GM20431 (cell line): ENCODE measurements around the gene PLTP.
"Not testable (repeated sequence)": the region's sequence is repeated elsewhere in the genome, so short reads cannot be mapped to it uniquely, and the experiment has no call there.

Experiments used
- in situ Hi-C: fragments of 300-500 bp; cut with MseI, MboI; formaldehyde crosslinking; loops from one replicate; pipeline ENCODE4 v1.15.0; 2020; ENCODE audit warnings: low sequenced_read_pairs; ENCODE audit not compliant: unreplicated experiment

The PLTP gene

DNA sequence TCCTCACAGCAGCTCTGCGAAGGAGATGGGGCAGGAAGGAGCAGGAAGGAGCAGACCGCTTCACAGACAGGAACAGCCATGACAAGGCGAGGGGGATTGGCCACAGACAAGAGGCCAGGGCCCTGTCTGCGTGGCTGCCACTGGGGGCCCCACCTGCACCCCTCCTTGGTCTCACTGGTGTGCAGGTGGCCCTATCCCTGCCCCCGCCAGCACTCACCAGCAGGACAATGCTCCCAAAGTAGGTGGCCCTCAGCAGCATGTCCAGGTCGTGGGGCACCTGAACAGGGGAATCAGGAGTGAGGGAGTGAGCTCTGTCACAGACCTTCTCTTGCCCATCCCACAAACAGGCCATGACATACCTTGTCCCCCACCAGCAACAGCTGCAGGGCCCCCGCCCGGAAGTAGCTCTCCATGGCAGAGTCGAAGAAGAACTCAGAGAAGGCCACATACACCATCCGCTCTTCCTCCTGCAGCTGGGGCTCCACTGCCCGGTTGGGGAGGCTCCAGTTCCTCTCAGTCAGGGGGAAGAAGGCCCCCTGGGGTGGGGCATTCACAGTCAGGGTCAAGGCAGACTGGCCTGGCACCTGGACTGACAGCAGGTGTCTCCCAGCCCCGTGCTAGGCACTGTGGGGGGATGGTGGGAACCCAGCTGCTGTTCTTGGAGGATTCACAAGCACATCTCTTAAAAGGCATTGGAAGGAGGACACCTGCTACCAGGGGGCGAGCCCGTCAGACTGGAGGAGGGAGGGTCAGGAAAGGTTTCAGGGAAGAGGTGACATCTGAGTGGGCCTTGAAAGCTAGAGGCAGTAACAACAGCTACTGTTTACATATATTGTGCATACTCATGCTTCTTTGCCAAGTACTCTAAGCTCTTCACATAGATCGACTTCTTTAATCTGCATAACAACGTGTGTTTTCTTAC, 7.1 kb downstream of the PLTP start:
- in situ Hi-C loops: no loop called here

DNA sequence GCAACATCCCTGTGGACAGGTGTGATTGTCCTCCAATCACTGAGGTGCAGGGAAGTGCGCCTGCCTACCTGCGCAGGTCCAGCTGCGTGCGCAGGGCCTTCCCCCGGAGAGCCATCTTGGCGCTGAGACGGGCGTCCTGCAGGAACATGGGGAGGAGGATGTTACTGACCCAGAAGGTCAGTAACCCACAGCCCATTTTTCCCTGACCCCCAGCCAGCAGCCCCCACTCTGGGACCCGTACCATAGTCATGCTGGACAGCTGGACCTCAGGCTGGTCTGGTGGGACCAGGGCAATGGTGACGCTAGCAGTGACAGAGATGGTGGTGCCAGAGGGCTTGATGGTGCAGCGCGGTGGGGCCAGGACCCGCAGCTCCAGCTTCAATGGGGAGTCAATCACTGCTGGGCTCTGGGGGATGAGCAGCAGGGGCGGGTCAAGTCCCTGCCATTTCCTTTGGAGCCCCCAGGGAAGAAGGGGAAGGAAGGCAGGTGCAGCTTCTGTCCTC, 9.7 kb downstream of the PLTP start:
- in situ Hi-C loops: no loop called here

DNA sequence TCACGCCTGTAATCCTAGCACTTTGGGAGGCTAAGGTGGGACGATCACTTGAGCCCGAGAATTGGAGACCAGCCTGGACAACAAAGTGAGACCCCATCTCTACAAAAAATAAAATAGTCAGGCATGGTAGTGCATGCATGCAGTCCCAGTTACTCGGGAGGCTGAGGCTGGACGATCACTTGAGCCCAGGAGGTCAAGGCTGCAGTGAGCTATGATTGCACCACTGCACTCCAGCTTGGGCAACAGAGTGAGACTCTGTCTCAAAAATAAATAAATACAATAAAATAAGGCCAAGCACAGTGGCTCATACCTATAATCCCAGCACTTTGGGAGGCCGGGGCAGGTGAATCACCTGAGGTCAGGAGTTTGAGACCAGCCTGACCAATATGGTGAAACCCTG, 10.6 kb downstream of the PLTP start:
- in situ Hi-C loops: not testable (repeated sequence)

DNA sequence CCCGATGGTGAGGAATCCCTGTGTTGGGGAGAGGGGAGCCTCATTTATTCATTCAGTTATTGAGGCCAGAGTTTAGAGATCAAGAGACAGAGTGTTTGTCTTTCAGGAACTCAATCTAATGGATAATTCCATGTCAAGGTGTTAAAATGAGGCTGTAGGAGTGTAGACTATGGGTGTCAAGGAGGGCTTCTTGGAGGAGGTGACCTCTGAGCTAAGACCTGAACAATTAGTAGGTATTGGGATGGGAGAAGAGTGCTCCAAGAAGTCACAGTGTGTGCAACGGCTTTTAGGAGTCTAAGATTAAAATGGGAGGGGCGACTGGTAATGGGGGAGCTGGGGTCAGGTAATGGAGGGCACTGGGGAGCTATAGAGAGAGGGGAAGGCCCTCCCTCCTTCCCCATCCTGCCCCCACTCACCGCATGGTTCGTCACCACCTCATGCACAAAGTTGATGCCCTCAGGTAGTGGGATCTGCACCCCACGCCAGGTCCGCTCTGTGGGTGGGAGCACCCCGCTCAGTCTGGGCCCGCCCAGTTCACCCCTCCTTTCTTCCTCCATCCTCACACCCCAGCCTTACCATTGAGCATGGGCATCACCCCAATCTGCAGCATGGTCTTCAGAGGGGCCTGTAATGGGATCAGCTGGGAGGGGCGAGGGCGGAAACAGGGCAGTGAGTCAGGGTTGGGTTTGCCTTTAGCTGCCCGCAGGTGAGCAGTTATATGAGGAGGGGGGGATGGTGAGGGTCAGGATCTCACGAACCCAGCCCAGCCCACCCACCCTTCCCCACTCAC, 12.7 kb downstream of the PLTP start:
- in situ Hi-C loops: no loop called here

DNA sequence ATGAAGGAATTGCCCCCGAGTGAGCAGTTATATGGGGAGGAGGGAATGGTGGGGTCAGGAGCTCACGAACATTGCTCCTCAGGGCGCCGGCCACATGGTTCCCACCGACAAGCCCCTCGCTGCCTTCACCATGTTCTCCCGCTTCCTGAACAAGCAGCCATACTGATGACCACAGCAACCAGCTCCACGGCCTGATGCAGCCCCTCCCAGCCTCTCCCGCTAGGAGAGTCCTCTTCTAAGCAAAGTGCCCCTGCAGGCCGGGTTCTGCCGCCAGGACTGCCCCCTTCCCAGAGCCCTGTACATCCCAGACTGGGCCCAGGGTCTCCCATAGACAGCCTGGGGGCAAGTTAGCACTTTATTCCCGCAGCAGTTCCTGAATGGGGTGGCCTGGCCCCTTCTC, 13.7 kb downstream of the PLTP start:
- in situ Hi-C loops: no loop called here

DNA sequence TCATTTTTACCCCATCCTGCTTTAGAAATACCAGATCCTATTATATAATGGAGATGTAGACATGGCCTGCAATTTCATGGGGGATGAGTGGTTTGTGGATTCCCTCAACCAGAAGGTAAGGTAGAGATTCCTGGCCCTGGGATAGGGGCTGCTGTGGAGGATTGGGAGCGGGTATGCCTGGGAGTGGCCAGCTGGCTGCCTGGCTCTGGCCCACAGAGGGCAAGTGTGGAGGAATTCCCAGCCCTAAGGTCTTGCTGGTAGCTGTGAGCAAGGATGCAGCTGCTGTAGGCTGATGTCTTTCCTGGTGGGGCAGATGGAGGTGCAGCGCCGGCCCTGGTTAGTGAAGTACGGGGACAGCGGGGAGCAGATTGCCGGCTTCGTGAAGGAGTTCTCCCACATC, 14.3 kb downstream of the PLTP start:
- in situ Hi-C loops: no loop called here

DNA sequence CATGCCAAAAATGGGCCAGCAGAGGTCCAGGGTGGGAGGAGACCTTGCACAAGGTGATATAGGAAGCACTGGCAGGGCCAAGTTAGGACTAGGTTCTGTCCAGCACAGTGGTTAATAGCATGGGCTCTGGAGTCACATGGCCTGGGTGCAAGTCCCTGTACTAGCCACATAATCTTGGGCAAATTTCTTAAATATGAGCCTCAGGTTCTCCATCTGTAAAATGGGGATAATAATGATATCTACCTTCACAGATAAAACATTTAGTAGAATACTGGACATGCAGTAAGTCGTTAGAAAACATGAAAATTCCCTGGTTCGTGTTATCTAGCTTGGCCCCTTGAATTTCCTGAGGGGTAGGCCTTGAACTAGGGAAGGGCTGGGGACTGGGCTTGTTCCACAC, 14.7 kb downstream of the PLTP start:
- in situ Hi-C loops: no loop called here

DNA sequence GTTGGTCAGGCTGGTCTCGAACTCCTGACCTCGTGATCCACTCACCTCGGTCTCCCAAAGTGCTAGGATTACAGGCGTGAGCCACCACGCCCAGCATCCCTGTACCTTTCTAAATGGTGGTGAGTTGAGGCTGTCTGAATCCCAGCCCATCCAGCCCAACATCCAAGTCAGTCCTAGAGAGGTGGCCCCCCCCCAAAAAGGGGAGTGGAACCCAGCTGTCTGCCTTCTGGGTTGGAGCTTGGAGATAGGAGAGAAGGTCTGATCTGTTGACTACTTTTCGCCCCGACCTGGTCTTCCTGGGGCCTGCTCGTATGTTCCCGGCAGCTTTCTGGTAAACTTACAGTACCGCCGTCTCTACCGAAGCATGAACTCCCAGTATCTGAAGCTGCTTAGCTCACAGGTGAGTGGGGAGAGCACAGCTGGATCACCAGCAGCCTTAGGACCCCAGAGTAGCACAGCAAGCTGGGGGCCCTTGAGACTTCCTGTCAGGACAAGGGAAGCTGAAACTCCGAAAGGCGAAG, 15.3 kb downstream of the PLTP start:
- in situ Hi-C loops: no loop called here

DNA sequence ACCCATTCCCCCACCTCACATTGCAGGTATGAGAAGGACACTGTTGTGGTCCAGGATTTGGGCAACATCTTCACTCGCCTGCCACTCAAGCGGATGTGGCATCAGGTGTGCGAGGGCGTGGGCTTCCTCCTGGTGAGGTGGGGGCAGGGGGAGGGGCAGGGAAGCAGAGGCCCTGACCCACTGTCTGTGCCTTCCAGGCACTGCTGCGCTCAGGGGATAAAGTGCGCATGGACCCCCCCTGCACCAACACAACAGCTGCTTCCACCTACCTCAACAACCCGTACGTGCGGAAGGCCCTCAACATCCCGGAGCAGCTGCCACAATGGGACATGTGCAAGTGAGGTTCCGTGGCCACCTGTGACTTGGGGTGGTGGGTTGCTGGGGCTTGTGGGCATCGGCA, 17.2 kb downstream of the PLTP start:
- in situ Hi-C loops: no loop called here

DNA sequence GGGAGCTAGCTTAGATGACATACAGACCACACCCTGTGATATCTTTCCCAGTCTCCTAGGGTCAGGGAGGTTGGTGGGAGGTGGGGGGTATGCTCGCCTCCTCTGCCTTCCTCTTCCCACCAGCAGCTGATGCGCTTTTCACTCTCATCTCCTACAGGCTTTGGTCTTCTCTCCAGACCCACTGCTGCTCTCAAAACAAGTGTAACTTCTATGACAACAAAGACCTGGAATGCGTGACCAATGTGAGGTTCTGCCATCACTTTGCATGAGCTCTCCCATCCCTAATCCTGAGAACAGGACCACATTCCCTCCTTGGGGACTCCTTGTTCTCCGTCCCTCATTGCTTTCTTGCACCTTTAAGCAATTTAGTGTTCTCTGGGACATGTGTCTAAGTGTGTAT, 18.1 kb downstream of the PLTP start:
- in situ Hi-C loops: no loop called here

DNA sequence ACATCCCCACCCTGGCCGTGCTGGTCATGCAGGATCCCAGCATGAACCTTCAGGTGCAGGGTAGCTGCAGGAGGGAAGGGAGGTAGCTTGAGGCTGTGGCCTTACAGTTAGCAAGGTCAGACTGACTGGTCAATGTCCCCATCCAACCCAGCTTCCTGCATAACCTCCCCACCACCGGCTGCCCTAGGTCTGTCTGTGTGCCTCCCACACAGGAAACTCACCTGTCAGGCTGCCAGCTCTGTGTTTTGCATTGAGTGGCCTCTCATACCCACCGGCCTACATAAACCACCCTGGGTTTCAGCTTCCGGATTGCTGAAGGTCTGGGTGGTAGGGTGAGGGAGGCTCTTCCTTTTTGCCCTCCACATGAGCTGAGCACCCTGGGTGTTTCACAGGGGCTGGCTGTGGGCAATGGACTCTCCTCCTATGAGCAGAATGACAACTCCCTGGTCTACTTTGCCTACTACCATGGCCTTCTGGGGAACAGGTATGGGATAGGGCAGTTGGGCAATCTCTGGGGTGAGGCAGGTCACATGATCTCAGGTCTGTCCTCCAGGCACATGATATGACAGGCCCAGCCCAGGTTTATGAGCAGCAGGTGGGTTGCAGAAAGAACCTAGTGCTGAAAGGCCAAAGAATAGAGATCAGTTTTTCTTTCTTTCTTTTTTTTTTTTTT, 19.0 kb downstream of the PLTP start:
- in situ Hi-C loops: no loop called here

DNA sequence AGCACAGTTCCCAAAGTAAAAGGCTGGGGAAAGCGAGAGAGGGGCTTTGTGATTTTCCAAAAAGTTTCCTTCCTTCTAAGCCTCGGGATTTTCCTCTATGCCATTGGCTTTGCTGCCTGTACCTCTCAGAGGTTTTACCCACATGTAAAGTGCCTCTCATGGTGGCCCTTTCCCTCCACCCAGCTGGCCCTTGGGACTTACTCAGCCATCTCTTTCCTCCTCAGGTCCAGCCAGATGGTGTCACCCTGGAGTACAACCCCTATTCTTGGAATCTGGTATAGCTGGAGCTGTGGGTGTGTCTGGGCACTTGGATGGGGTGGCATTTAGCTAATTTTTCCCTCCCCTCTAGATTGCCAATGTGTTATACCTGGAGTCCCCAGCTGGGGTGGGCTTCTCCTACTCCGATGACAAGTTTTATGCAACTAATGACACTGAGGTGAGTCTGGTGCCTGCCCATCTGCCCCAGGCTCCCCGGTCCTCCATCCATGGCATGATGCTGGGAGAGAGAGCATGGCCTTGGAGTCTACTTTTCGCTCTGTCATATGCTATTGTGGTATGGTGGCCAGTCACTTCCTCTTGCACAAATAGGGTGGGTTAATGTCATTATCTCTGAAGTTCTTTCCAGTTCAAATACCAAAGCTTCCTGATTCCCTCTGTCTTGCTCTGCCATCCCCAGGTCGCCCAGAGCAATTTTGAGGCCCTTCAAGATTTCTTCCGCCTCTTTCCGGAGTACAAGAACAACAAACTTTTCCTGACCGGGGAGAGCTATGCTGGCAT, 19.7 kb downstream of the PLTP start:
- in situ Hi-C loops: no loop called here

DNA sequence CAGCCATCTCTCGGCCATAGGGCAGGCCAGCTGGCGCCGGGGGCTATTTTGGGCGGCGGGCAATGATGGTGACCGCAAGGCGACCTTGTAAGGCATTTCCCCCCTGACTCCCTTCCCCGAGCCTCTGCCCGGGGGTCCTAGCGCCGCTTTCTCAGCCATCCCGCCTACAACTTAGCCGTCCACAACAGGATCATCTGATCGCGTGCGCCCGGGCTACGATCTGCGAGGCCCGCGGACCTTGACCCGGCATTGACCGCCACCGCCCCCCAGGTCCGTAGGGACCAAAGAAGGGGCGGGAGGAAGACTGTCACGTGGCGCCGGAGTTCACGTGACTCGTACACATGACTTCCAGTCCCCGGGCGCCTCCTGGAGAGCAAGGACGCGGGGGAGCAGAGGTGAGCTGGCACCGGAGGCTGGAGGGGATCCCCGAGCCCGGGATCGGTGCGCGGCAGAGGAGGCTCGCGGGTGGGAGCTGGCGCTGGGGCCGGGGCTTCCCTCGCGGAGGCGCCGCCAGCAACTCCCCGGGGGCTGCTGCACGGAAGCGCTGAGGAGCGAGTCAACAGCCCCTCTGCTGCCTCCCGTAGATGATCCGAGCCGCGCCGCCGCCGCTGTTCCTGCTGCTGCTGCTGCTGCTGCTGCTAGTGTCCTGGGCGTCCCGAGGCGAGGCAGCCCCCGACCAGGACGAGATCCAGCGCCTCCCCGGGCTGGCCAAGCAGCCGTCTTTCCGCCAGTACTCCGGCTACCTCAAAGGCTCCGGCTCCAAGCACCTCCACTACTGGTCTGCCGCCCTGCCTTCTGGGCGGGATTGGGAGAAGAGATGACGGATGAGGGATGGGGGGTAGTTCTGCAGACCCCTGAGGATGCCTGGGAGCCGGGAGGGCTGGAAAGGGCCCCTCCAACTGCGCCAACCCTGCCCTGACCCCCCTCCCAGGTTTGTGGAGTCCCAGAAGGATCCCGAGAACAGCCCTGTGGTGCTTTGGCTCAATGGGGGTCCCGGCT, 20.7 kb downstream of the PLTP start, which contains the start of the genes CTSA and NEURL2:
CTSA (plus strand) TSS at position 351 of the 999 bp plus-strand sequence; CDS start at position 585, 234 bp downstream.
NEURL2 (minus strand) TSS at position 224 of the 999 bp plus-strand sequence; CDS start at position 7, 217 bp downstream.
- in situ Hi-C loops: no loop called here

DNA sequence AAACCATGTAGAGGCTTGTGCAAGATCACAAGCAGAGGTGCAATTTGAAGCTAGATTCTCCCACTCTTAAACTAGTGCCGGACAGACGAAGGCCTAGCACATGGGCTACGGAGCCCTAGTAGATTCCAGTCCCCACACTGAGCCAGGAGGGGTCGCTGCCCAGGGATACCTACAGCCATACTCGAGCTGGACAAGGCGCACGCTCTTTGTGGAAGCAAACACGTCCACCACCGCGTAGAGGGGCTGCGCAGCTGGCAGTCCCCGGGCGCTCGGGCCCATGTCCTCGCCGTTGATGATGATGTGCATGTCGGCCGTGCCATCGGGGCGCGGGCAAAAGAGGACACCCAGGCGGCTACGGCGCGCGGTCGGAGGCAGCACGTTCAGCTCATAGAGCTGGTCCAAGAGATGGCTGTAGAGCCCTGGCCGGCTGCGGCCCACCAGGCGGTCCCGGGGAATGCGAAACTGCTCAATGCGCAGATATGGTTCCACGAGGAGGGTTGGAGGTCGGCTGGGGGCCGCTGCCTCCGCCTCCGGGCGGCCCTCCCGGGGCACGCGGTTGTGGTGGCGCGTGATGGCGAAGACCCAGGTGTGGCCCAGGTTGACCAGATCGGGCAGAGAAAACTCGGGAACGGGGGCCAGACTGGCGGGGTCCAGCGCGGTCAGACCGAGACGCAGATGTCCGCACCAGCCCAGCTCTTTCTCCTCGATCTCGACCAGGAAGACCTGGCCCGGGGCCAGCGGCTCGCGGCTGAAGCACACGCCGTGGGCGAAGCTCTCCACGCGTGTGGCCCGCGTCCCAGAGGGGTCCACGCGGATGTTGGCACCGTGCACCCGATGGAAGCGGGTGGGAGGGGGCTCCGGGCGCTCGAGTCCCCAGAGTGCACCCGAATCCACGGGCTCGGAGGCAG, 21.6 kb downstream of the PLTP start:
- in situ Hi-C loops: no loop called here

DNA sequence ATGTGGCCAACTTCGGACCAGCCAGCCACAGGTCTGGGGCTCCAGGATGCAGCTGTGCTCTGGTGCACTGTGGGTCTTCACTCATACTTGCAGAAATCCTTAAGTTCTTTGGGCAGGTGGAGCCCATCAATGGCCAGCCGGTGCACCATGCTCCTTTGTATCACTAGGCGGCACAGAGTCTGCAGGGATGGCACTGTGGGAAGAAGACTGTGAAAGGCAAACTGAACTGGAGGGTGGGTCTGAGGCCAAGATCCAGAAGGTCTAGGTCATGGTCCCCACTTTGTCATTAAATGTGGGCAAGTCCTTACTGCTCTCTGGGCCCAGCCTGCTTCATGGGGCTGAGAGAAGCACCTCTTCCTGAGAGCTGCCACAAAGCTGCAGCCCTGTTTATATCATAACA, 23.3 kb downstream of the PLTP start:
- in situ Hi-C loops: no loop called here

DNA sequence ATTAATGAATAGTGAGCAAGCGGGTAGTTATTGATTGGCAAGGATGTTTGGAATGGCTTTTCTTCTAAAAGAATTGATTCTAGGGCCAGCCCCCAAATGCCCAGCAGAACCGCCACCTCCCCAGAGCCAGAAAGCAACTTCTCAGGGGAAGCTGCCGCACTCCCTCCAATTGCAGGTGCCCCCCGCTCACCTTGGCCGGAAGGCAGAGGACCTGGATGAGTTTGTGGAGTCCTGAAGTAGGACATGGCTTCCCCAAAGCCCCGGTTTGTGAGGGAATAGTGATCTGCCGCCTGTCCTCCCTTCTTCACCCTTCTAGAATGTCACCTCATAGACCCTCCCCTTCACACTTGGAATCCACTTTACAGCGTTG, 24.6 kb downstream of the PLTP start, which contains the start of gene SPATA25:
SPATA25 (minus strand) TSS at position 277 of the 370 bp plus-strand sequence; CDS start at position 245, 32 bp downstream.
- in situ Hi-C loops: no loop called here
